ENCODE data around the gene PKN1.

- no peak for TF ChIP-seq POLR2AphosphoS5 (IDR thresholded peaks at IDR 0.05; ENCODE audit: borderline replicate concordance, low read depth, low read length)
- no peak for TF ChIP-seq EZH2 (IDR thresholded peaks at IDR 0.05)
These were observed 69.4 kb downstream of the PKN1 start for GRCh38 chr19:14502334-14503092.

Measured in SK-N-MC (cell line).